HepG2 (cell line): ENCODE results near the gene PTAFR. TPM values are rescaled to one million over a fixed set of nuclear protein-coding genes. Genes with fewer than 3 reads are reported as not detected.

Experiments
- ATAC-seq: fragments of 200-7000 bp; cut with Tn5 transposase; 3 replicates; pipeline ENCODE4 v1.9.1; 2020; ENCODE audit warnings: mild to moderate bottlenecking, moderate library complexity
- BruUV-seq: library from RNA; stranded (reverse); fragments of 400-500 nt; replicated peaks from 2 replicates; lab custom pipeline; 2021; lab: Mats Ljungman, UMichigan
- CTCF ChIA-PET: fragments of 300-600 bp; formaldehyde crosslinking; extraction: SDS; loops from one replicate; lab custom pipeline; 2021; ENCODE audit warnings: low total read pairs, inconsistent platforms, low intra/inter-chr PET ratio; lab: Yijun Ruan, JAX
- POLR2A ChIA-PET: fragments of 350-600 bp; sonication (Branson Sonifier 250); formaldehyde crosslinking; loops from one replicate; lab custom pipeline; 2020; ENCODE audit warnings: antibody characterized with exemption, inconsistent platforms; lab: Yijun Ruan, JAX
- DNase-seq: peaks from one replicate; pipeline ENCODE4 v3.0.0-alpha.2; 2015; ENCODE audit warnings: low spot score
- FAIRE-seq: peaks from 3 replicates; lab custom pipeline; 2011; peaks lifted over from hg19 to GRCh38; lab: Jason Lieb, UNC
- H2AFZ ChIP-seq: one replicate; pipeline ENCODE4 v1.6.1; 2011; ENCODE audit warnings: low read length, inconsistent platforms
- H3K27ac ChIP-seq: fragments of 300-600 bp; 3 replicates; pipeline ENCODE4 v1.8.0; 2011; ENCODE audit warnings: mixed run types, mild to moderate bottlenecking, mixed read lengths, low read length, inconsistent platforms; ENCODE audit not compliant: insufficient read depth; ENCODE audit errors: extremely low read length
- H3K27me3 ChIP-seq, 2 experiments: fragments of 200-600 bp in 1 of 2; 2 replicates in 1 of 2; 3 replicates in 1 of 2; pipeline versions ENCODE4 v1.6.0 to v1.8.0; 2011; ENCODE audit warnings: low read length in 2 of 2, mild to moderate bottlenecking in 2 of 2, moderate library complexity in 2 of 2, inconsistent platforms in 1 of 2; ENCODE audit not compliant: insufficient read depth in 2 of 2, control insufficient read depth in 1 of 2
- H3K36me3 ChIP-seq, 2 experiments: fragments of 200-600 bp in 1 of 2; replicated peaks in 1 of 2; 2 replicates in 1 of 2; 3 replicates in 1 of 2; pipeline versions ENCODE4 v1.5.1 to v1.8.0; 2011; ENCODE audit warnings: low read length in 2 of 2, inconsistent platforms in 1 of 2; ENCODE audit not compliant: insufficient read depth in 2 of 2, control insufficient read depth in 1 of 2
- H3K4me1 ChIP-seq: 2 replicates; pipeline ENCODE4 v1.5.1; 2012; ENCODE audit warnings: low read length, inconsistent platforms; ENCODE audit not compliant: insufficient read depth
- H3K4me2 ChIP-seq: 2 replicates; pipeline ENCODE4 v1.6.0; 2011; ENCODE audit warnings: low read depth, low read length, inconsistent platforms
- H3K4me3 ChIP-seq, 3 experiments: fragments of 200-600 bp in 1 of 3; sonication (generic), shearing (Covaris generic) in 1 of 3; replicated peaks in 1 of 3; 2 replicates each; pipeline ENCODE4 v1.5.1; 2011 to 2016; ENCODE audit warnings: low read length in 3 of 3, inconsistent platforms in 2 of 3, low read depth in 2 of 3, mild to moderate bottlenecking in 2 of 3, control low read depth in 1 of 3, mixed read lengths in 1 of 3; ENCODE audit not compliant: insufficient read depth in 1 of 3
- H3K79me2 ChIP-seq: one replicate; pipeline ENCODE4 v1.6.1; 2011; ENCODE audit warnings: low read length, inconsistent platforms; ENCODE audit not compliant: insufficient read depth
- H3K9ac ChIP-seq: 2 replicates; pipeline ENCODE4 v1.6.0; 2011; ENCODE audit warnings: mild to moderate bottlenecking, low read depth, low read length, inconsistent platforms; ENCODE audit not compliant: insufficient read depth
- H3K9me3 ChIP-seq: 2 replicates; pipeline ENCODE4 v1.5.1; 2012; ENCODE audit warnings: mild to moderate bottlenecking, low read length
- H4K20me1 ChIP-seq: 2 replicates; pipeline ENCODE4 v1.6.0; 2011; ENCODE audit warnings: inconsistent platforms, mild to moderate bottlenecking, low read length, moderate library complexity; ENCODE audit not compliant: insufficient read depth
- DPF2 ChIP-seq: sonication (generic); formaldehyde crosslinking; IDR thresholded peaks from 2 replicates; pipeline ENCODE4 v1.4.0; 2020; ENCODE audit warnings: mild to moderate bottlenecking, low read depth, missing genetic modification reagents, borderline replicate concordance
- KAT7 ChIP-seq: IDR thresholded peaks from 2 replicates; pipeline ENCODE4 v1.6.1; 2018; ENCODE audit warnings: borderline replicate concordance, missing compliant biosample characterization
- KDM5B ChIP-seq: sonication (generic); formaldehyde crosslinking; IDR thresholded peaks from 2 replicates; pipeline ENCODE4 v1.4.0; 2020; ENCODE audit warnings: missing genetic modification reagents, mild to moderate bottlenecking, borderline replicate concordance
- KLF16 ChIP-seq, 2 experiments: sonication (generic) in 1 of 2; formaldehyde crosslinking in 1 of 2; IDR thresholded peaks; 2 replicates each; pipeline versions ENCODE4 v1.6.1 to v1.8.0; 2016 to 2023; ENCODE audit warnings: missing genetic modification reagents in 2 of 2, missing compliant biosample characterization in 1 of 2
- MTA3 ChIP-seq: sonication (generic); formaldehyde crosslinking; IDR thresholded peaks from 2 replicates; pipeline ENCODE4 v1.4.0; 2020; ENCODE audit warnings: missing genetic modification reagents
- PRPF4 ChIP-seq: fragments of 200-400 bp; formaldehyde crosslinking; IDR thresholded peaks from 2 replicates; pipeline ENCODE4 v1.6.1; 2016; ENCODE audit warnings: low read length, low read depth; ENCODE audit not compliant: poor library complexity, severe bottlenecking
- RORA ChIP-seq: sonication (generic); formaldehyde crosslinking; IDR thresholded peaks from 2 replicates; pipeline ENCODE4 v1.5.0; 2020; ENCODE audit warnings: mild to moderate bottlenecking, missing genetic modification reagents, moderate library complexity
- SAP130 ChIP-seq: IDR thresholded peaks from 2 replicates; pipeline ENCODE4 v1.6.1; 2016; ENCODE audit warnings: low read depth
- ZFP36L2 ChIP-seq: sonication (generic); formaldehyde crosslinking; IDR thresholded peaks from 2 replicates; pipeline ENCODE4 v1.4.0; 2020; ENCODE audit warnings: missing genetic modification reagents
- ZNF317 ChIP-seq: sonication (generic); formaldehyde crosslinking; IDR thresholded peaks from 2 replicates; pipeline ENCODE4 v1.5.0; 2020; ENCODE audit warnings: mild to moderate bottlenecking, missing genetic modification reagents
- ZNF713 ChIP-seq: sonication (generic); formaldehyde crosslinking; IDR thresholded peaks from 2 replicates; pipeline ENCODE4 v1.4.0; 2020; ENCODE audit warnings: mild to moderate bottlenecking, missing genetic modification reagents
- ZNF782 ChIP-seq: sonication (generic); formaldehyde crosslinking; IDR thresholded peaks from 2 replicates; pipeline ENCODE4 v1.4.0; 2020; ENCODE audit warnings: missing genetic modification reagents, mild to moderate bottlenecking, borderline replicate concordance
- ZSCAN22 ChIP-seq: sonication (generic); formaldehyde crosslinking; IDR thresholded peaks from 2 replicates; pipeline ENCODE4 v1.4.0; 2020; ENCODE audit warnings: mild to moderate bottlenecking, missing genetic modification reagents
- ZSCAN29 ChIP-seq: sonication (generic); formaldehyde crosslinking; conservative IDR thresholded peaks from 2 replicates; pipeline ENCODE4 v1.4.0; 2020; ENCODE audit warnings: mild to moderate bottlenecking, missing genetic modification reagents
- WGBS: methylation state at CpG from one replicate; pipeline ENCODE4 v1.1.6; 2017; ENCODE audit warnings: low lambda C conversion rate; 5-methylcytosine and 5-hydroxymethylcytosine counted together
- in situ Hi-C: cut with HindIII; loops from 2 replicates; pipeline ENCODE4 v1.10.0; 2017; ENCODE audit warnings: low pct_unique_long_range_greater_than_20kb; ENCODE audit not compliant: extremely low pct_ligation_motif_present
- intact Hi-C: fragments of 100-400 bp; cut with micrococcal nuclease; formaldehyde crosslinking; loops from one replicate; pipeline ENCODE4 v1.10.0; 2022; ENCODE audit not compliant: unreplicated experiment
- polyA plus RNA-seq, 8 experiments: library from polyadenylated mRNA; depleted of rRNA in 3 of 8; stranded (reverse) in 7 of 8; unstranded in 1 of 8; fragments of >200 nt; fragmentation: Illumina TruSeq in 4 of 8; extraction: Trizol in 4 of 8; gene quantifications; 2 replicates each; pipeline versions ENCODE4 v1.2.1 to v1.2.3, GENCODE V29; 2011 to 2016; ENCODE audit warnings: low read depth in 4 of 8, missing spikeins in 1 of 8, mixed read lengths in 1 of 8; ENCODE audit not compliant: insufficient read depth in 1 of 8
- total RNA-seq, 5 experiments: library from RNA; depleted of rRNA; stranded (reverse); fragments of >200 nt; fragmentation: Illumina TruSeq; extraction: Trizol; gene quantifications; 2 replicates each; pipeline ENCODE4 v1.2.3, GENCODE V29; 2016; ENCODE audit warnings: low read depth in 1 of 5

Gene PTAFR
- total and polyA plus RNA-seq, 2 of the 13 experiments (the other 11 are each of a cell fraction or from before 2014, with no cell fraction given) = 0.27 to 24.0 TPM

- ChIA-PET CTCF (no interaction called here), POLR2A (no interaction called here)
- WGBS = 56% methylated on average over 8 of the region's 8 CpGs
- no peaks in the 10 kb centered on the region for H3K9me3 ChIP-seq
- intact Hi-C loops = no loop called here
- no peak for ATAC-seq
- no peak overlapping the region for H3K9ac ChIP-seq
- H3K4me3 ChIP-seq = no peak overlapping the region
- no peaks in the 10 kb centered on the region for H3K79me2 ChIP-seq
- no peak overlapping the region for H2AFZ ChIP-seq
- no peaks in the 10 kb centered on the region for H3K36me3 ChIP-seq
- peaks cover 12% of the 10 kb centered on the region for H3K4me1 ChIP-seq
- FAIRE-seq = no peak
- no peak overlapping the region for H3K27ac ChIP-seq
- no peak overlapping the region for H3K4me2 ChIP-seq
- TF ChIP-seq ZNF782 (CRISPR knock-in tag) (no peak), SAP130 (CRISPR knock-in tag) (no peak), DPF2 (CRISPR knock-in tag) (no peak), ZSCAN22 (CRISPR knock-in tag) (no peak), KAT7 (CRISPR knock-in tag) (no peak), KDM5B (no peak), PRPF4 (no peak)
- DNase-seq = no peak
- peaks cover 0 to 7% of the 10 kb centered on the region in 2 experiments; a peak in 1 of 5 replicates for H3K27me3 ChIP-seq
- in situ Hi-C loops = no loop called here
- H4K20me1 ChIP-seq = no peaks in the 10 kb centered on the region
- BruUV-seq = no TSS peak
Observed at GRCh38 chr1:28119556-28119955, 56.9 kb downstream of the PTAFR start.

GRCh38 chr1:28118640-28119307 lies 57.7 kb downstream of the PTAFR start:
- in situ Hi-C loops (no loop called here), intact Hi-C loops (no loop called here)
- no peaks in the 10 kb centered on the region for H4K20me1 ChIP-seq
- TF ChIP-seq KLF16 (CRISPR knock-in tag; IDR thresholded peaks at IDR 0.05) (no peak), MTA3 (CRISPR knock-in tag) (no peak), ZNF713 (no peak), RORA (CRISPR knock-in tag) (no peak), ZFP36L2 (CRISPR knock-in tag) (no peak), ZSCAN29 (no peak), ZNF317 (CRISPR knock-in tag) (no peak)
- TF ChIP-seq, all 625 proteins: peak for 0
- peaks cover 0 to 7% of the 10 kb centered on the region in 2 experiments; a peak in 1 of 5 replicates for H3K27me3 ChIP-seq
- WGBS = 27% methylated on average over 5 of the region's 5 CpGs
- ChIA-PET POLR2A (no interaction called here), CTCF (no interaction called here)
- no peaks in the 10 kb centered on the region for H3K79me2 ChIP-seq
- no peaks in the 10 kb centered on the region for H3K36me3 ChIP-seq
- H3K9ac ChIP-seq = no peak overlapping the region
- no TSS peak for BruUV-seq
- H2AFZ ChIP-seq = no peak overlapping the region
- no peak for FAIRE-seq
- no peak for ATAC-seq
- H3K4me1 ChIP-seq = peaks cover 10% of the 10 kb centered on the region
- no peak overlapping the region for H3K4me2 ChIP-seq
- H3K9me3 ChIP-seq = no peaks in the 10 kb centered on the region
- no peak overlapping the region for H3K4me3 ChIP-seq
- no peak for DNase-seq
- H3K27ac ChIP-seq = no peak overlapping the region
